ENCODE measurements around the gene GPA33.

Gene GPA33

DNA sequence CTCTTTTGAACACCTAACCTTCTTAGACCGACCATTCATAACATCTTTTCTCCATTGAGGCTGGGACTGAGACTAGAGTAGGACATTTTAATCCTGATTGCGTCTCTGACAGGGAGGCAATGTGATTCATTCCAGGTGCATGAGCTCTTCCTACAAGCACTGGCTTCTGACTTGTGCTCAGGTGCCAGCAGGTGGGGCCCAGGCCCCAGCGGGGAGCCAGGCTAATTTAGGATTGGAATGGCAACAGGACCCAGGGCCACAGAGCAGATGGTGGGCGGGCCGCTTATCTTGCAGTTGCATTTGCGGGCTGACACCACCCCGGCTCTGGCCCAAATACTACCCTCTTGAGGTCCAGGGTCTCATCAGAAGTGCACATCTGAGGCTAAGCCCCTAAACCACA is 4.1 kb downstream of the GPA33 start:
- FAIRE-seq, result no peak

DNA sequence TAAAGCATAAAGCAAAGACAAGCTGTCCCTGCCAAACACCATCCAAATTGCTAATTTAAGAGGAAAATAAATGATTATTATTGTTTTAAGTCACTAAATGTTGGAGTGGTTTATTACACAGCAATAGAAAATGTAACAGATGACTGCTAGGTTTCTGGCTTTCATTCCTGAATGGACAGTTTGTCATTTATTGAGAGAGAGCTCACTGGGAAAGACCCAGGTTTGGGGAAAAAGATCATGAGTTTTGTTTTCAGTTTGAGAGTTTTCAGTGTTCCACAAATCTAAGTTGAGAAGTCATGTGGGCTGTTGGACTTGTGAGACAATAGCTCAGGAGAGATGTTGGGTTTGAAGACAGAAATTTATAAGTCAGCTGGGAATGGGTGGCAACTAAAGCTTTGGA is 5.4 kb downstream of the GPA33 start:
- FAIRE-seq, result no peak

DNA sequence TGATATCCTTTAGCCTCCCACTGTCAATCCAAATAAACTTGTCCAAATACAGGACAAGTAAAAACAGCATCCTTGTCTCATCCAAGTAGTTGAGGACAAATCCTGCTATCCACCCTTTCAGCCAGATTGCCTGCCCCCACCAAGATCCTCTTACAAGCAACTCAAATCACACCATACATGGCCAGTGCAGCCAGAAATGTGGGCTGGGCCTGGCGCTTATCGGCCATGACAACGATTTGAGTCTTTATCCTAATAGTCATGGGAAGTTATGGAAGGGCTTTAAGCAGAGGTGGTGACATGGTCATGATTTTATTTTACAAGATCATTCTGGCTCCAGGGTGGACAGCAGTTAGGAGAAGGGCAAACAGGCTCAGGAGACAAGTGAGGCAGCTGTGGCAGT is 6.3 kb downstream of the GPA33 start:
- no peak for FAIRE-seq

DNA sequence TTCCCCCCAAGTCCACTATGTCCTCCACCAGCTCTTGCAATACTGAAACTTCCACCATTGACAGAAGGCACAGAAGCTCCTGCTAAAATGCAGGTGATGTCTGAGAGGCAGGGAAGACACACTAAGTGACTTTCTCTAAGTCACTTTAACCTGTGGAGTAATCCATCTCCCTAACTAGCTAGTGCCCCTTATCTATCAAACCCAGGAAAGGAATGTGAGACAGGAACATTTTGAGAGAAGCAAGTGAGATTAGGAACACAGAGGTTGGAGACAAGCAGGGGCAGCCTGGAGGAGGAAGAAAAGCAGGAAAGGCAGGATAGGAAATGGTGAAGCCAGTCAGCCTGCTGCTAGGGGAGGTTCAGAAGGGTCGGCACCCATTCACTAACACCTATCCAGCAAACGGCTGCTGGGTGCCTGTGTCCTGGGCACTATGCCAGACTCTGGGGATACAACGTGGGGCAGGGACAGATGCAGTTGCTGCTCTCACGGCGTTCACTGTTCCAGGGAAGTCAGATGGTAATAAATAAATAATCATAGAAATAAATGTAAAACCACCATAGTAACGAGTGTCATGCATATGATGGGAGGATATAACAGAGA is 7.0 kb downstream of the GPA33 start:
- no peak for FAIRE-seq

DNA sequence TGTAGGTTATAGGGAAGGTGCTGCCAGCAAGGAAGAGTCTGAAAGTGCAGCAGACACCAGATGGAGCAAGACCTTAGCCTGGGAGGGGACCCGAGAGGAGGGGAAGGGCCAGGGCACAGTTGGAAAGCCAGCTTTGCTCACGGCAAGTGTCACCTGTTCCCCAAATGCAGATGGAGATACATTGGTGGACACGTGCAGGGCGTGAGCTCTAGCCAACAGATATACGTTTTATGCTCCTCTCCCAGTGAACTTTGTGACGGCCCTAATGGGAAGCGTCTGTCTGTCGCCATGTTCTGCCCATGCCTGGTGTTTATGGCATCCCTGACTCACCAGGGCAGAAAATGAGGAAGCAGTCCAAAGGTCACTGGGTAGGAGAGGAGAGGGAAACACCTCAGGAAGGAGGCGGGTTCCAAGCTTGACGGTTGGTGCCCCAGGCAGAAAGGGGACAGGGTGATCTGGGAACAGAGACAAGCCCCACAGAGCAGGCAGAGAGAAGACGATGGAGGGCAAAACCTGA is 7.6 kb downstream of the GPA33 start:
- FAIRE-seq, result peak; percentile 80

DNA sequence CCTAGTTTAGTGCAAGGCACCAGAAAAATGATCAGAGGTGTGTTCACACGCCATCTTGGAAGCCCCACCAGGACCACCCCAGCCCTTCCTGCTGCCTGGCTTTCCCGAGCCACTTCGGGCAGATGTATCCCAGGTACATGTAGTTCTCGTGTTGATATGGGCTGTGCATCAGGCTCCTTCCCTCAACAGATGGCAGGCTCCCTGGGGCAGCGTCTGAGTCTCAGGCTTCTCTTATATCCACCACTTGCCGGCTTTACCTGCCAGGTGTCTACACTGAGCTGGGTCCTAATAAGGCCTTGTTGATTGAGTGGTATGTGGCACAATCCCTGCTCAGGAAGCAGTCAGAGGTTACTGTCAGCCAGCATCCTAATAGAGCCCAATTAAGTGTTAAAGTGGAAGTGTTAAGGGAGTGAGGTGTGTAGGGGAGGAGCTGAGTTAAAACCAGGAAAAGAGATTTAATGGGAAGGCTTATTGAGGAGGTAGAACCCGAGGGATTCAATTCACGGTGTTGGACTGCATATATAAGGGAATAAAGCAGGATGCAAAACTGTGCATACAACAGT is 8.5 kb downstream of the GPA33 start:
- FAIRE-seq, result no peak

DNA sequence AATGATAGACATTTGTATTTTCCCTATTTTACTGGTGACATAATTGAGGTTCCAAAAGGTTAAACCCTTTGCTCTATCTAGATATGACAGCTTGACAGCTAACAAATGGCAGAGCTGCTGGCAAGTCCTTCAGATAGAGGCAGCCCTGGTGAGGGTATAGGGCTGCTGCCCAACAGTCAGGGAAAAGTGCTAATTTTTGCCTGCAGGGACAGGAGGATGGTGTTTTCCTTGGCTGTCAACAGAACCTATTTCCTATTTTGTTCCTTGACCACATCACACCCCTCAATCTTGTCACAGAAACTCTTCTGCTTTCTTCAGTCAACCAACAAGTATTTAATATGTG is 12.3 kb downstream of the GPA33 start:
- FAIRE-seq, result no peak

DNA sequence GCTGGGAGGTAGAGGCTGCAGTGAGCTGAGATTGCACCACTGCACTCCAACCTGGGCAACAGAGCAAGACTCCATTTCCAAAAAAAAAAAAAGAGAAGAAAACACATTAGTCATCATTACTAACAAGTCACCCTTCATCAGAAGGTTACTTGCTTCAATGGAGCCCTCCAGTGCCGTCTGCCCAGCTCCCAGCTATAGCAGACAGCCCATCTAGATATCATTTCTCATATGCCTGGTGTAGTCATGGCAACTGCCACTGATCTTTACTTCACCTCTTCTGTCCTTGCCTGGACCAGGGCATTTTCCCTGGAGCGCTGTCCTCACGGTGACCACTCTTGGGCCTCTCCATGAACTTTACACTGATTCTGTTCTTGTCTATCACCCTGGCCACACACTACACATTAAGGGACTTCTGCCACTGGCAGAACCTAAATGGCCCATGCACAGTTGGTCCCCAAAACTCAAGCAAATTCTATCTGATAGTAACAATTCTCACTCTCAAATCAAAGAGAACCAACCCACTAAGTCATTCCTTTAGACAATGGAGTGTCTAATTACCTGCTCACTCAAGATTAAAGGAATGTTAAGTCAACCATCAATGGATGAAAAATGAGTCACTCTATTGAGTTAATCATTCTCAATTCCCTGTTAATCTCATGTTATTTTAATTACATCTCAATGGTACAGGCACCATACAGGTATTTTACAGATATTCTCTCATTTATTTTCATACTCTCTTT is 12.9 kb downstream of the GPA33 start:
- no peak for FAIRE-seq

DNA sequence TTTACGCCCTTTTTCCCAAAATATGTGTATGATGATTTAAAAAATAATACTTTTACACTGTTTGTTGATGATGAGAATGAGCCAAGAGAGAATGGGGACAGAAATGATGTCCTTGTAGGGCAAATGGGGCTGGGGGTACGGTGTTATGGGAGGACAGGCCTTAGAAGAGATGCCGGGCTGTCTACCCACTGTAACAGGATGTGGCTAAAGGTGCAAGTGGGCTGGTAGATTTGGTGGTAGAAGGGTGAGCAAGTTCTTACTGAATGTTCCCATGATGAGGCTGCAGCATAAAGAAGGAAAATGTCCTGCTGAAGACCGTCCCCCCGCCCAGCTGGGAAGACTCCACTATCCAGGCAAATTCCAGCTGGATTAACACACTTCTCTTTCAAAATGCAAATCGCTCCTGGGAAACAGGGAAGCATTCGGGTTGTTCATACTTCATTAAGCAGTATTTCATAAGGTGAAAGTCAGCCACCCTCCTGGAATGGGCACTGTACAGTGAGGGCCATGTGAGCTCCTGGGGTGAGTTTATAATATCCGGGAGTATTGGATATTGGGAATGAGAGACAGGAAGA is 14.0 kb downstream of the GPA33 start:
- no peak for FAIRE-seq

DNA sequence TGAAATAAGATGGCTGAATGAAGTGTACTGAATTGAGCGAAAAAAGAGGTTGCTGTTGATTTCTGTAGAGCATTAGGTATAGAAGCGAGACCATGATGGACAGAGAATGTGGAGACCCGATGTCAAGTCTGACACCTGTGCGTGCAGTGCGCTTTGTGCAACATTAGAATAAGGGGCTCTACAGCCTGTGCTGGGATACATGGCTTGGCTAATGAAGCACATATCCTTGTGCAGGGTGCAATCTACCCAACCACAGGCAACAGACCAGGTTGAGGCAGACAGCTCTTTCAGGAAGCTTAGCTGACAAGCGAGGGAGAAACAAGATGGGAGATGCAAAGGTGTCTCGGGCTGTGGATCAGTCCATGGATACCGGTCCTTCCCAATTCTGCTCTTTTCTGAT is 18.9 kb downstream of the GPA33 start:
- FAIRE-seq, result no peak

DNA sequence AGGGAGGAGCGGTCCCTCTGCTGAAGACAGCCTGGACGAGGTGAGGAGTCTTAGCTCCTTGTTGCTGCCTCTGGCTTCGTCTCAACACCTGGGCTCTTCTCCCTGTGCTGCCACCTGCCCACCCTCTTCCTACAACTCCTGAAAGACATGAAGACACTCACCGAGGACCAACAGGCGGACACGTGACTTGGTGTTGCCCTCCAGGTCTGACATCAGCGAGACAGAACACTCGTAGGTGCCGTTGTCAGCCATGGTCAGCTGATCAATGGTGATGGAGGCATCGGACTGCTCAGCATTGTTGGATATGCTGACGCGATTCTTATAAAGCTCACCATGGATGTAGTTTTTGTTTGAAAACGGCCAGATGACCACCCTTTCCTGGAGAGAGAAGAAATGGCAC is 21.4 kb downstream of the GPA33 start:
- no peak for FAIRE-seq

DNA sequence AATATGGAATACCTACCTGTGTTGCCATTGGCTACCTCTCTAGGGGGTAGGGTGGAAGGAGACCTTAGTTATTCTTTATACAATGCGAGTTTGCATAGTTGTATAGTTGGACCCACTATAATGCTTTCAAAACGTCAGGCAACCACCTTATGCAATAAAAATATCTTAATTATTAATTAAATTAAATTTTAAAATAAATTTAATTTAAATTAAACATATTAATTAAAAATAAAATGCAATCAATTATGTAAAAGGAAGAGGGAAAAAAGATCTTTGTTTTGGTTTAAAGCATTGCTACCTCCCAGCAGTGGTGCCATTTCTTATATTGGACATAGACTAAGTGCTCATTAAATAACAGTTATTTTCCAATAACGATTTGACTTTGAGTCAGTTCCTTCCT is 22.3 kb downstream of the GPA33 start:
- FAIRE-seq, result no peak

DNA sequence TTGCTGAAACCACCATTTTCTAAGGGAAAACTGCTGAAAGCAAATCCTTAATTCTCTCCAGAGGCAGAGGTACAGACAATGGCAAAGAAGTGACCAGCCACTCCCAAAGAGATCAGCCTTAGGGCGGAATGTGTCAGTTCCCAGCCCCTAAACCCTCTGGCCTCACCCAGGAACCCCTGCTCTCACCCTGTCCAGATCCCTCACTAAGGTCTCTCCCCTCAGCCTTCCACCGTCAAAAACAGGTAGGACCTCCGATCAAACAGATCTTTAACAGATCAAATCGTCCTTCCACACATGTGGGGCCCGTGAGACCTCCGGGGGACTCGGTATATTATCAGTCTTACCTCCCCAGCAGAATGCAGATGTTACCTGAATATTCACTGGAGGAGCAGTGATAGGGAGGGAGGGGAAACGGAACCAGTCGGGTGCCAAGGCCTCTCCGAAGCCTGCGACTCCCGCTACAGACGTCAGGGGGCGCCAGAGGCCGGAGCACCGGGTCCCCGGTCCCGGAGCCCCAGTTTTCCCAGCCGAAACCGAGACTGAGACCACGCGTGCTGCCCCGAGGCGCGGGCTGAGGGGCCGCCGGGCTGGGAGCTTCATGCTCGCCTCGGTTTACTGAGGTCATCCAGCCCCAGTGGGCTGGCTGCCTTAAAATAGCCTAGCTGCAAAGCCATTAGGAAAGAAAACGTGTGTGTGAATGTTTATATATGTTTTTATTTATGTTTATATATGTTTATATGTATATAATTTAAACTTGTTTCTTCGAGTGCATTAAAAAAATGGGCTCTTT is 23.6 kb downstream of the GPA33 start:
- no peak for FAIRE-seq

DNA sequence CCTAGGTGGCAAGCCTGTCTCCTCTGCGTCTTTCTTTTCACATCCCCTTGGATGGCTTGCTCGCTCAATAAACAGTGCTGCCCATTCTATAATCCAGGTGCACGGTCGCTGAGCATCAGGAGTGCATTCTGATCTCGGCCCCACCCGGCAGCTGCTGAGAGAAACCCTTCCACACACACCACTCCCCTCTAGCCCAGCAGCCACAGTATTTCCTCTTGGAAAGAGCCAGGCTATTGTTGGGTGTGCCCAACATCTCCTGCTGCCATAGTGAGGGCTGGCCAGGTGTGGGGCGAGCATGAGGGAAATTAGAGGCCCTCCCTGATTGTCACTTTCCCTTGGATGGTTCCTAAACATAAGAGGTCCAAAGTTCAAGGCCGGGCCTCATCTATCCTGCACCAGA is 24.7 kb downstream of the GPA33 start:
- no peak for FAIRE-seq

DNA sequence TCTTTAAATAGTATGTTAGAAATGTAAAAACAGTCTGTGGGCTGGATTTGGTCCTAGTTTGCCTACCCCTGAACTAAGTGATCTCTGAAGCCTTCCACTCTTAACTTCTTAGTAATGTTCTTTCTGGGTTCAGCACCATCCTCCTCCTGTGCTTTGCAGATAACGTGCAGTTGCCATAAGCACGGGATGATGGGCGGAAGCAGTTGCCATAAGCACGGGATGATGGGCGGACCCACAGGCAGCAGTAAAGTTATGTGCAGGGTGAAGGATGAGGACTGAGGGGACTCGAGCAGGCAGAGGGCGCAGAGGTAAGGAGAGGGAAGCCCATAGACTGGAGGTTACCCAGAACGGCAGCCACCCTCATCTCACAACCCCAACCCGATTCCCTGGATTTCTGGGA is 25.6 kb downstream of the GPA33 start:
- FAIRE-seq, result no peak

DNA sequence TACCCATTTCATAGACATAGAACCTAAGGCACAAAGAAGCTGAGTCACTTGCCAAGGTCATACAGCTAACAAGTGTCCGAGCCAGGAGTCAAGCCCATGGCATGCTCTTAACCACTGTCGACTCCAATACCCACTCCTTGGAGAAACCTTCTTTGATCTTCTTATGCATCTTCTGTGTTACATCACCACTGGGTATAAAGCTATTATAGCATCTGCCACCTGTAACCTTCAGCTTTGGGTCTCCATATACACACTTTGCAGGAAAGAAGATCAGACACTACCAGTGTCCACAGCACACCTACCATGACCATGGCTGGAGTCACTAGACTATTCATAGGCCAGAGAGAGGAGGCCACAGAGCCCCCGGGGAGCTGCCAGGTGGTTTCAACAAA is 29.1 kb downstream of the GPA33 start:
- no peak for FAIRE-seq

DNA sequence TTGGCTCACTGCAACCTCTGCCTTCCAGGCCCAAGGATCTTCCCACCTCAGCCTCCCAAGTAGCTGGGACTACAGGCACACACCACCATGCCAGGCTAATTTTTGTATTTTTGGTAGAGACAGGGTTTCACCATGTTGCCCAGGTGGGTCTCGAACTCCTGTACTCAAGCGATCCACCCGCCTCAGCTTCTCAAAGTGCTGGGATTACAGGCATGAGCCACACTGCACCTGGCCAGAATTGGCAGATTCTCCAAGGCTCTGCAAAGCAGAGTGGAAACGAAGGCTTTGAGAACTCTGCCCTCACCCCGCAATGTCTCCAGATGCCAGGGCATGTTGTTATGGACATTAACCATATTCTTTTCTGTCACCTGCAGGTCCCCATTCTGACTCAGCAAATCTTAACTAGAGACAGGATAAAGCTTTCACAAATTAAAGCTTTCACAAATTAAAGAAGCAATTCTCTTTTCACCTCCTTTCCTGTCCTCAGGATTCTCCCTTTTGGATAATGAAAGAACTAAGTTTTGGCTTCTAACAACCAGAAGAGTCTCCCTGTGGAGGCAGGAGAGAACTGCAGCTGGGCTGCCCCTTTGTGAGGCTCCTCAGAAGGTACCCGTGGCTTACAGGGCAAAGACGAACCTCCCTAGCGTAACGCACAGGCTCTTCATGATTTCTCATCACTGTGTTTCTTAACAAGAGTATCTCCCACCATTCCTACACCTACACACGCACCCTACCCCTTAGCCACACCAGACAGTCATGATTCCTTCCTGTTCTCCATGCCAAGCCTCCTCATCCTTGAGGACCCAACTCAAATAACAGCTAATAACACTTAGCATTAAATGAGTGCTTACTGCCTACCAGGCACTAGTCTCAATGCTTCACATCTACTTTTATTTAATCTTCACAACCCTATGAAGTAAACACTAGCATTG is 29.8 kb downstream of the GPA33 start:
- FAIRE-seq, result no peak

DNA sequence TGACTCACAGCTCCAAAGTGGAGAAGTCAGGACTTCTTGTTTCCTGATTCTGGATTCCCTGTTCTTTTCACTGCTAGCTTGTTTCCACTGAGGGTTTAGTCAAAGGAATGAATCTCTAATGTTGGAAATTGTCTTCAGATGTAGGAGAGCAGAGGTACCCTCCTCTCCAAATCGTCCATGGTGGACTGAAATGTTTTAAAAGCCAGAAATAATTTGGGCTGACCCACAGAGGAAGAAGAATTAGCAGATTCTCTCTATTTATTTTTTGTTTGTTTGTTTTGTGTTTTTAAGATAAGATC is 30.4 kb downstream of the GPA33 start:
- FAIRE-seq, result no peak

DNA sequence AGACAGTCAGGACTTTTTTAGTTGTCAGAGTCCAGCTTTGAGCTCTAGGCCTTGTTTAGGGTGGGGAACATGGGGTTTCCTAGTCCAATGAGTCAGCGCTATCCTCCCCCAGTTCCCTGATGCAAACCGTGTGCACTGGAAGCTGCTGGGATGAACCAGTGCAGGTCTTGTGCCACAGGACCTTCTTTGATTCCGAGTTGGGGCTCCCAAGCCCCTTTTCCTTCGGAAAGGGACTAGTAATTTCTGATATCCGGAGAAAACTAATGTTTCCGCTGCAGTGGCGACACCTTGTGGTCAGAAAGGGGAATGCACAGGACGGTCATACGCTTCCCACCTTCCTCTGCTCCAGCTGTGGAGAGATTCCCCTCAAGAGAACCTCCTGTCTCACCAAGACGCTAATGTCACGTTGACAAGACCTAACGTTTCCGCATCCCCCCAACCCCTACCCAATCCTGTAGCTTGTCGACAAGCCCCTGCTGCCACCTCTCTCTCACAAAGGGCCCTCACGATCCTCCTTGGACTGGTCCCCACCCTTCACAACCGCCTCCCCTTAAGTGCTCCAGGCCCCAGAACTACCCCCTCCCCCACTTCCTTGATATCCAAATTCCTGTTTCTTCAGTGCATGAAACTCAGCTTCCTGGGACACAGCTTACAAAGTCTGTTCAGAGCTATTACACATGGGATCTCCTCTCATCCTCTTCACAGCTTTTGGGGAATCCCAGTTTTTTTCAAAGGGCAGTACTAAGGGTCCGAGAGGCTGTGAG is 30.9 kb downstream of the GPA33 start:
- no peak for FAIRE-seq

DNA sequence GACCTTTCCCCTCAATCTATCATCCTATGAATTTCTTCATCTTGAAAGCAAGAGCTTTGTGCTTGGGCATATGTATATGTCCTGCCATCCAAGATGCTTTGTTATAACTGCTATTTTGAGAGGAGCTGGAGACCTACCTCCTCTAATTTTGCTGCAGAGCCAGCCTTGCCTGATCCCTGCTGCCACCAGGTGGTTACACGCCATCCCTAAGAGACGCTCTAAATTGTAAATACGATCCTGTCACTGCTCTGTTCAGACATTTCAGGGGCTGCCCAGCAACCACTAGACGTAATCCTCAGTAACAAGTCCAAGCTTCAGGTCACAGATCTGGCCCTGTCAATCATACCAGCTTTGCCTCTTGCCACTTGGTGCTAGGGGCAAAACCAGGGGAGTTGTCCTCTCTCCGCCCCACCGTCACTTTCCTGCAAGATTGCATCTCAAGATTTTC is 32.9 kb downstream of the GPA33 start:
- no peak for FAIRE-seq

DNA sequence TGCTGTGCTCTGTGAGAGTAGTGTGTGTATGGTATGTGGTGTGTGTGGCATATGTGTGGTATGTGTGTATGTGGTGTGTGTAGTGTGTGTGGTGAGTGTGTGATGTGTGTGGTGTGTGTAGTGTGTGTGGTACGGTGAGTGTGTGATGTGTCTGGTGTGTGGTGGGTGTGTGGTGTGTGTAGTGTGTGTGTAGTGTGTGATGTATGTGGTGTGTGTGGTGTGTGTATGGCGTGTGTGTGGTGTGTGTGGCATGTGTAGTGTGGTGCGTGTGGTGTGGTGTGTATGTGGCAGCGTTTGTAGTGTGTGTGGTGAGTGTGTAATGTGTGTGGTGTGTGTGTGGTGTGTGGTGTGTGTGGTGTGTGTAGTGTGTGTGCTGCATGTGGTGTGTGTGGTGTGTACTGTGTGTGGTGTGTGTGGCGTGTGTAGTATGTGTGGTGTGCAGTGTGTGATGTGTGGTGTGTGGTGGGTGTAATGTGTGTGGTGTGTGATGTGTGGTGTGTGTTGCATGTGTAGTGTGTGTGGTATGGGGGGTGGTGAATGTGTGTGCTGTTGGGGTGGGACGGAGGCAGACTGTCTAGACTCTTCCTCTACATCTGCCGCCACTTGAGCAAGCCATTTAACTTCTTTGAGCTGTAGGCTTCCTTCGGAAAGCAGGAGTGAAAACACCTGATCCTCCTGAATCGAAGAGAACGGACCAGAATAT is 33.5 kb downstream of the GPA33 start:
- no peak for FAIRE-seq
